Lower leg skin (tissue), 4 donors: ENCODE results near the gene ACY1. TPM values are rescaled to one million over a fixed set of nuclear protein-coding genes. Genes with fewer than 3 reads are reported as not detected.

Experiments used
- DNase-seq, 2 donors: peaks; one replicate each; pipeline ENCODE4 v3.0.0-alpha.2; 2019; ENCODE audit warnings: low spot score in 2 of 2
- H3K4me3 ChIP-seq: fragments of 200-600 bp; sonication (generic); 2 replicates; pipeline ENCODE4 v1.5.1; 2017; ENCODE audit warnings: mild to moderate bottlenecking, low read depth; ENCODE audit not compliant: poor library complexity, severe bottlenecking
- POLR2A ChIP-seq, 2 donors: fragments of 450-650 bp; IDR thresholded peaks; one replicate each; pipeline ENCODE4 v1.6.1; 2016 to 2017; ENCODE audit warnings: antibody characterized with exemption in 2 of 2, mild to moderate bottlenecking in 1 of 2, moderate library complexity in 1 of 2
- WGBS, 2 donors: methylation state at CpG; one replicate each; pipeline ENCODE4 v1.1.5; 2018; 5-methylcytosine and 5-hydroxymethylcytosine counted together
- intact Hi-C: fragments of 100-400 bp; cut with DNase I; formaldehyde crosslinking; loops from one replicate; pipeline ENCODE4 v1.15.0; 2023; ENCODE audit warnings: low total_unique reads
- total RNA-seq, 4 donors: library from RNA; depleted of rRNA; stranded (reverse); fragments of >200 nt; gene quantifications; one replicate each; pipeline ENCODE4 v1.1.0, GENCODE V29; 2016
- TF ChIP-seq, protein P1 (sequence below), 3 donors: fragments of 450-650 bp; IDR thresholded peaks; one replicate each; pipeline ENCODE4 v1.5.1; 2016; ENCODE audit warnings: antibody characterized with exemption in 3 of 3, mild to moderate bottlenecking in 3 of 3, moderate library complexity in 2 of 3

The ACY1 gene
- total RNA-seq, 4 donors from 2014 or later, result 16.2 to 44.2 (median 30.5) TPM

DNA sequence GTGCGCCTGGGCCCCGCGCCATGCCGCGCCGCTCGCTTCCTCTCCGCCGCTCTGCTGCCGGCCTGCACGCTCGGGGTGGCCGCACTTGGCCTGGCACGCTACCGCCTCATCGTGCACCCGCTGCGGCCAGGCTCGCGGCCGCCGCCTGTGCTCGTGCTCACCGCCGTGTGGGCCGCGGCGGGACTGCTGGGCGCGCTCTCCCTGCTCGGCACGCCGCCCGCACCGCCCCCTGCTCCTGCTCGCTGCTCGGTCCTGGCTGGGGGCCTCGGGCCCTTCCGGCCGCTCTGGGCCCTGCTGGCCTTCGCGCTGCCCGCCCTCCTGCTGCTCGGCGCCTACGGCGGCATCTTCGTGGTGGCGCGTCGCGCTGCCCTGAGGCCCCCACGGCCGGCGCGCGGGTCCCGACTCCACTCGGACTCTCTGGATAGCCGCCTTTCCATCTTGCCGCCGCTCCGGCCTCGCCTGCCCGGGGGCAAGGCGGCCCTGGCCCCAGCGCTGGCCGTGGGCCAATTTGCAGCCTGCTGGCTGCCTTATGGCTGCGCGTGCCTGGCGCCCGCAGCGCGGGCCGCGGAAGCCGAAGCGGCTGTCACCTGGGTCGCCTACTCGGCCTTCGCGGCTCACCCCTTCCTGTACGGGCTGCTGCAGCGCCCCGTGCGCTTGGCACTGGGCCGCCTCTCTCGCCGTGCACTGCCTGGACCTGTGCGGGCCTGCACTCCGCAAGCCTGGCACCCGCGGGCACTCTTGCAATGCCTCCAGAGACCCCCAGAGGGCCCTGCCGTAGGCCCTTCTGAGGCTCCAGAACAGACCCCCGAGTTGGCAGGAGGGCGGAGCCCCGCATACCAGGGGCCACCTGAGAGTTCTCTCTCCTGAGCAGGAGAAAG, 27.2 kb upstream of the ACY1 start:
- intact Hi-C loops, result loop anchor here (5.0 kb wide), 1 partner anchor 1636 kb away; no protein-coding TSS in a partner anchor
- peak in 1 of 2 donors; percentile 85 for DNase-seq
- peak overlapping the region; percentile 8 for H3K4me3 ChIP-seq
- TF ChIP-seq, protein P1, sequence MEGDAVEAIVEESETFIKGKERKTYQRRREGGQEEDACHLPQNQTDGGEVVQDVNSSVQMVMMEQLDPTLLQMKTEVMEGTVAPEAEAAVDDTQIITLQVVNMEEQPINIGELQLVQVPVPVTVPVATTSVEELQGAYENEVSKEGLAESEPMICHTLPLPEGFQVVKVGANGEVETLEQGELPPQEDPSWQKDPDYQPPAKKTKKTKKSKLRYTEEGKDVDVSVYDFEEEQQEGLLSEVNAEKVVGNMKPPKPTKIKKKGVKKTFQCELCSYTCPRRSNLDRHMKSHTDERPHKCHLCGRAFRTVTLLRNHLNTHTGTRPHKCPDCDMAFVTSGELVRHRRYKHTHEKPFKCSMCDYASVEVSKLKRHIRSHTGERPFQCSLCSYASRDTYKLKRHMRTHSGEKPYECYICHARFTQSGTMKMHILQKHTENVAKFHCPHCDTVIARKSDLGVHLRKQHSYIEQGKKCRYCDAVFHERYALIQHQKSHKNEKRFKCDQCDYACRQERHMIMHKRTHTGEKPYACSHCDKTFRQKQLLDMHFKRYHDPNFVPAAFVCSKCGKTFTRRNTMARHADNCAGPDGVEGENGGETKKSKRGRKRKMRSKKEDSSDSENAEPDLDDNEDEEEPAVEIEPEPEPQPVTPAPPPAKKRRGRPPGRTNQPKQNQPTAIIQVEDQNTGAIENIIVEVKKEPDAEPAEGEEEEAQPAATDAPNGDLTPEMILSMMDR (IDR thresholded peaks at IDR 0.05), result no peak
- TF ChIP-seq POLR2A (IDR thresholded peaks at IDR 0.05), result no peak
- WGBS, 2 donors, result 9 to 21% methylated on average over 3 to 90 of the region's 97 CpGs

- H3K4me3 ChIP-seq, result no peak overlapping the region
- TF ChIP-seq, protein P1 (IDR thresholded peaks at IDR 0.05), result no peak
- no peak for TF ChIP-seq POLR2A (IDR thresholded peaks at IDR 0.05)
- WGBS, 2 donors, result 93 to 96% methylated on average over 13 to 15 of the region's 15 CpGs
- intact Hi-C loops, result loop anchor here (5.0 kb wide), 1 partner anchor 1635 kb away; no protein-coding TSS in a partner anchor
- no peak for DNase-seq
Measured at GRCh38 chr3:51957520-51958205, 25.7 kb upstream of the ACY1 start.

DNA sequence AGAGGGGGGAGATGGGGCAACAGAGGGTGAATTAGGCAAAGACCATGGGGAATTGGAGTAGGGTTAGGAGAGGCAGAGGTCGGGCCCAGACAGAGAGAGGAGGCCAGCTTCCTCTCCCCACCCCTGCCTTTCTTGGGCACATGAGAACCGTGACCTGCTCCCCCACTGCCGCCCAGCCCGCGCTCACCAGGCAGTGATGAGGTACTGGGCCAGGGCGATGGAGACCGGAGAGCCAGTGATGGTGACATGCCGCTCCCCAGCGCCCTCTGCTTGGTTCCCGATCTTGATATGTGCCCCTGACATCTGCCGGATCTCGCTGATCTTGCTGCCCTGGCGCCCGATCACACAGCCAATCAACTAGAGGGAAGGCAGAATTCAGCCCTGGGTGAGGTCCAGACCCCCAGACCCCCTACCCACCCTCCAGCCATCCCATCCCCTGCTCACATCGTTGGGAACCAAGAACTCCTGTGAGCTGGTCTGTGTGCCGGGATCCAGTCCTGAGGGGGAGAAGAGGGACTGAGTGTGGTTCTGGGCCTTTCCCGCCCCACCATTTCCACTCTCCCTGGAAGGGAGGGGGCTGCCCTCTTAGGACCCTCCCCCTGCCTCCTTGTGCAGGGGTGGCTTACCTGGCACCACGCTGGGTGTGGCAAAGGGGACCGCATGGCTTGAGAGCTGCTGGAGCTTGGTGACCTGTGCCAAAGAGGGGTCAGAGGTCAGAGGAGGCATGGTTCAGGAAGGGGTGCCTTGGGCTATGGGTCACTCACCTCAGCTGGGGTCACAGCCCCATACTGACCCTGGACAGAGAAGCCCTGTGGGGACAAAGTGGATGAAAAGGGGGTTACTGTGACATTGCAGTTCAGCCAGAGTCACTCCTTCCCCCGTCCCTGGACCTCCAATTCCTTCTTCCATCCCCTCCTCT, 24.5 kb upstream of the ACY1 start:
- no peak overlapping the region for H3K4me3 ChIP-seq
- TF ChIP-seq, protein P1 (IDR thresholded peaks at IDR 0.05), result no peak
- TF ChIP-seq POLR2A (IDR thresholded peaks at IDR 0.05), result no peak
- intact Hi-C loops, result loop anchor here (5.0 kb wide), 1 partner anchor 1633 kb away; no protein-coding TSS in a partner anchor
- DNase-seq, result no peak
- 91 to 94% methylated on average over 20 of the region's 20 CpGs for WGBS, 2 donors

DNA sequence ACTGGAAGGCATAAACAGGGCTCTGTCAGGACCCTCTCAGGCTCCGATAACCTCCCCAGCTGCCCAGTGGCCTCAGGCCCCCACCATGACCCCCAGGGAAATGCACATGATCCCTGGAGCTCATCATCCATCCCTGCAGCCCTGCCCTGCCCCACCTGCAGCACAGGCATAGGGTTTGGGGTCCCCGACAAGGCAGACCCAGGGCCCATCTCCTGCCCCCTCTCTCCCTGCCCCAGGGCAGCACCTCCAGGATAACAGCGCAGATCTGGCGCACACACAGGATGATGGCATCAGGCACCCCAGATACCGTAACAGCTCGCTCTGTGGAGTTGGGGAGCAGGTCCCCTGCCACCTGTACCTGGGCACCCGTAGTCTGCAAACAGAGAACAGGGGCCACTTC, 23.7 kb upstream of the ACY1 start:
- 95 to 98% methylated on average over 7 of the region's 7 CpGs for WGBS, 2 donors
- TF ChIP-seq, protein P1 (IDR thresholded peaks at IDR 0.05), result no peak
- no peak for TF ChIP-seq POLR2A (IDR thresholded peaks at IDR 0.05)
- no peak for DNase-seq
- intact Hi-C loops, result loop anchor here (5.0 kb wide), 1 partner anchor 1633 kb away; no protein-coding TSS in a partner anchor
- H3K4me3 ChIP-seq, result no peak overlapping the region

DNA sequence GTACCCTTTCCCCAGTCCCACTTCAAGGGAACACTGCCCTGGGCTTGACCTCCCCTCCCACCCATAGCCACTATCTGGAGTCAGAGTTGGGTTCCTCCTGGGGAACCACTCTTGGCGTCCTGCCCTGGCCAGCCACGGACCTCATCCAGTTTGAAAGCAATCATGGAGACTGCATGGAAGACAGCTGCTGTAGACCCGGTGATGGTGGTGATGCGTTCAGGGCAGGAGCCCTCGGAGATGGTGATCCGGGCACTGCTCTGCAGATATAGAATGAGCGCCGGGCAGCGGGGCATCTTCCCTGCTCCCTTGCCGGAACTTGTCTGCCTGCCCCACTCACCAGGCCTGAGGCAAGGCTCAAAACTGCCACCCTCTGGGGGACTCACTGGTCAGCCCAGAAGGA, 22.9 kb upstream of the ACY1 start:
- 93 to 95% methylated on average over 10 of the region's 10 CpGs for WGBS, 2 donors
- DNase-seq, result no peak
- intact Hi-C loops, result no loop called here
- TF ChIP-seq, protein P1 (IDR thresholded peaks at IDR 0.05), result no peak
- no peak for TF ChIP-seq POLR2A (IDR thresholded peaks at IDR 0.05)
- H3K4me3 ChIP-seq, result no peak overlapping the region
